Activated T-helper 17 cell treated with anti-CD3 and anti-CD28 coated beads, Interleukin-2, amount 50 U/mL, for 72 hours (primary cell): Measurements from ENCODE around the gene QKI. TPM values are rescaled to one million over a fixed set of nuclear protein-coding genes. Genes with fewer than 3 reads are reported as not detected.
"Not testable (repeated sequence)": the region's sequence is repeated elsewhere in the genome, so short reads cannot be mapped to it uniquely, and the experiment has no call there.

ENCODE experiments used
- ATAC-seq: fragments of 150-1000 bp; cut with Tn5 transposase; replicated peaks from 2 replicates; pipeline ENCODE4 v1.10.0; 2021; ENCODE audit warnings: mild to moderate bottlenecking, moderate library complexity
- H3K27ac Mint-ChIP-seq: one replicate; pipeline ENCODE4 v1.8.0; 2022; ENCODE audit warnings: mixed read lengths
- H3K27me3 Mint-ChIP-seq: one replicate; pipeline ENCODE4 v1.8.0; 2022; ENCODE audit warnings: mixed read lengths
- H3K36me3 Mint-ChIP-seq: one replicate; pipeline ENCODE4 v1.8.0; 2022; ENCODE audit warnings: low read depth, mild to moderate bottlenecking, mixed read lengths
- H3K4me1 Mint-ChIP-seq: one replicate; pipeline ENCODE4 v1.8.0; 2022; ENCODE audit warnings: mixed read lengths
- H3K4me3 Mint-ChIP-seq: one replicate; pipeline ENCODE4 v1.8.0; 2022; ENCODE audit warnings: mild to moderate bottlenecking, mixed read lengths
- H3K9me3 Mint-ChIP-seq: one replicate; pipeline ENCODE4 v1.8.0; 2022; ENCODE audit warnings: mixed read lengths
- total RNA-seq, 2 donors: library from RNA; stranded (reverse); gene quantifications; one replicate each; pipeline ENCODE4 v1.2.3, GENCODE V29; 2022

Gene QKI
- total RNA-seq, 2 donors from 2014 or later: 41.3 to 49.0 TPM

- no peak overlapping the region for H3K4me3 Mint-ChIP-seq
- H3K27ac Mint-ChIP-seq: no peak overlapping the region
- H3K27me3 Mint-ChIP-seq: no peaks in the 10 kb centered on the region
- peaks cover 18% of the 10 kb centered on the region for H3K4me1 Mint-ChIP-seq
- ATAC-seq: no peak
- H3K9me3 Mint-ChIP-seq: no peaks in the 10 kb centered on the region
- H3K36me3 Mint-ChIP-seq: no peaks in the 10 kb centered on the region
These were observed 20.5 kb downstream of the QKI start for GRCh38 chr6:163435023-163435422.

GRCh38 chr6:163436843-163437242 lies 22.3 kb downstream of the QKI start:
- Mint-ChIP-seq H3K4me1 (peaks cover 27% of the 10 kb centered on the region), H3K27ac (no peak overlapping the region), H3K9me3 (no peaks in the 10 kb centered on the region)

DNA sequence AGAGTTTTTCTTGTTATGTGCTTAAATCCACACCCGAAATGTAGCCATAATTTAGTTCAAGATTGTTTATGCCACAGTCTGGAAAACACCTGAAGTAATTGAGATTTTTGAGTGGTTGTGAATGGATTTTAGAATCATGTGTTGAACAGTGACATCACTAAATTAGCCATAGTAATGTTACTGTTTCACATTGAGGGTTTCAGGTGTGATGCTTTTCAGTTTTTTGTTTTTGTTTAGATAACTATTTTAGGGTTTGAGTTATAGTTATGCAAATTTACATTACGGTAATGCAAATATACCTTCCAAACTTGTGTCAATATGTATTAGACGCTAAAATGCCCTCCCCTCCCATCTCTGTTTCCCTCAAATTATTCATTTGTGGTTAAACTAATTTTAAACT lies 22.9 kb downstream of the QKI start:
- Mint-ChIP-seq H3K4me1 (peaks cover 30% of the 10 kb centered on the region), H3K36me3 (no peaks in the 10 kb centered on the region), H3K27me3 (no peaks in the 10 kb centered on the region), H3K4me3 (no peak overlapping the region), H3K27ac (no peak overlapping the region), H3K9me3 (no peaks in the 10 kb centered on the region)
- peak; percentile 24 for ATAC-seq

More at GRCh38 chr6:163436843-163437242, 22.3 kb downstream of the QKI start:
- Mint-ChIP-seq H3K27me3 (no peaks in the 10 kb centered on the region), H3K4me3 (no peak overlapping the region), H3K36me3 (no peaks in the 10 kb centered on the region)
- ATAC-seq: no peak

DNA sequence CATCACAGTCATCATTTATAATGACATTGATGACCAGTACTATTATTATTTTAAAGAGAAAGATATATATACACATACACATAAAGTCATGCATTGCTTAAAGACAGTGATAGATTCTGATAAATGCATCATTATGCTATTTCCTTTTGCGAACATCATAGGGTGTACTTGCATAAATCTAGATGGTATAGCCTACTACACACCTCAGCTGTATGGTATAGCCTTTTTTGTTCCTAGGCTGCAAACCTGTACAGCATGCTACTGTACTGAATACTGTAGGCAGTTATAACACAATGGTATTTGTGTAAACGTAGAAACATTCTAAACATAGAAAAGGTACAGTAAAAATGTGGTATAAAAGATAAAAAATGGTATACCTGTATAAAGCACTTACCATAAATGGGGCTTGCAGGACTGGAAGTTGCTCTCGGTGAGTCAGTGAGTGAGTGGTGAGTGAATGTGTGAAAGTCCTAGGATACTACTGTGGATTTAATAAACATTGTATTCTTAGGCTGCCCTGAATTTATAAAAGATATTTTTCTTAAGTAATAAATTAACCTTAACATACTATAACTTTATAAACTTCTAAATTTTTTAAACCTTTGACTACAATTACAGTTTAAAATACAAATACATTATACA lies 23.9 kb downstream of the QKI start:
- Mint-ChIP-seq H3K36me3 (no peaks in the 10 kb centered on the region), H3K4me1 (peaks cover 27% of the 10 kb centered on the region), H3K9me3 (no peaks in the 10 kb centered on the region), H3K27me3 (no peaks in the 10 kb centered on the region), H3K4me3 (no peak overlapping the region), H3K27ac (no peak overlapping the region)
- ATAC-seq: peak; percentile 60

DNA sequence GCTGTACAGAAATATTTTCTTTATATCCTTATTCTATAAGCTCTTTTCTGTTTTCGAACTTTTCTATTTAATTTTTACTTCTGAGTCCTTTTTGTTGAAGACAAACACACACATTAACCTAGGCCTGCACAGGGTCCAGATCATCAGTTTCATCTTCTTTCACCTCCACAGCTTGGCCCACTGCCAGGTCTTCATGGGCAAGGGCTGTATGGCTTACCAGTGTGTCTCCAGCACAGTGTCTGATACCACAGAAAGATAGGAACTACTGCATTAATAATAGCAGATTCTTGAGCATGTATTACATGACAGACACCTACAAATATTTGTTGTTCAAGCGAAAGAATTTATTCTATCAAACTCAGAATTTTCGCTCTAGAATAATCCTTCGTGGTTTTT lies 24.4 kb downstream of the QKI start:
- Mint-ChIP-seq H3K9me3 (no peaks in the 10 kb centered on the region), H3K4me3 (no peak overlapping the region), H3K4me1 (peaks cover 29% of the 10 kb centered on the region), H3K27me3 (no peaks in the 10 kb centered on the region), H3K36me3 (no peaks in the 10 kb centered on the region), H3K27ac (no peak overlapping the region)
- no peak for ATAC-seq

GRCh38 chr6:163439390-163439789 lies 24.9 kb downstream of the QKI start:
- H3K4me1 Mint-ChIP-seq: peaks cover 32% of the 10 kb centered on the region
- not testable (repeated sequence) for ATAC-seq, H3K9me3 Mint-ChIP-seq, H3K36me3 Mint-ChIP-seq, H3K4me3 Mint-ChIP-seq, H3K27me3 Mint-ChIP-seq, H3K27ac Mint-ChIP-seq

- peak overlapping the region; percentile 10 for H3K4me3 Mint-ChIP-seq
- H3K27me3 Mint-ChIP-seq: no peaks in the 10 kb centered on the region
- ATAC-seq: peak; percentile 28
- no peaks in the 10 kb centered on the region for H3K36me3 Mint-ChIP-seq
- no peaks in the 10 kb centered on the region for H3K9me3 Mint-ChIP-seq
- peaks cover 32% of the 10 kb centered on the region for H3K4me1 Mint-ChIP-seq
- peak overlapping the region; percentile 31 for H3K27ac Mint-ChIP-seq
These were observed 25.5 kb downstream of the QKI start for GRCh38 chr6:163439997-163440396.

DNA sequence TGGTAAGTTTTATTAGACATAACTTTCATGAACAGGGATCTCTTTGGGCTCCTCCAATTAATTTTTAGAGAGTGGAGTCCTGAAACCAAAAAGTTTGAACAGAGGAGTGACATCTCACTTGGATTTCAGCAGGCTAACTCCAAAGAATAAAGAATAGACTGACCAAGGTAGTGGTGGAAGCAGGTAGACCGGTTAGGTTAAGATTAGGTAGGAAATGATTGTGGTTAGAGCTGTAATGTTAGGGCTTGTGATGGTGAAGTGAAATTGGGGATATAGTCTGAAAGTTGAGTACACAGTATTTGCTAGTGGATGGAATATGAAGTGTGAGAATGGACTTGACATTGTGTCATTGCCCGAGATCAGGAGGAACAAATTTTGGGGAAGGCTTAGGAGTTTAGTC lies 27.8 kb downstream of the QKI start:
- Mint-ChIP-seq H3K4me3 (no peak overlapping the region), H3K9me3 (no peaks in the 10 kb centered on the region), H3K4me1 (peaks cover 26% of the 10 kb centered on the region), H3K27me3 (no peaks in the 10 kb centered on the region), H3K27ac (no peak overlapping the region), H3K36me3 (no peaks in the 10 kb centered on the region)
- no peak for ATAC-seq

GRCh38 chr6:163444077-163444476 lies 29.6 kb downstream of the QKI start:
- Mint-ChIP-seq H3K36me3 (no peaks in the 10 kb centered on the region), H3K9me3 (no peaks in the 10 kb centered on the region)

DNA sequence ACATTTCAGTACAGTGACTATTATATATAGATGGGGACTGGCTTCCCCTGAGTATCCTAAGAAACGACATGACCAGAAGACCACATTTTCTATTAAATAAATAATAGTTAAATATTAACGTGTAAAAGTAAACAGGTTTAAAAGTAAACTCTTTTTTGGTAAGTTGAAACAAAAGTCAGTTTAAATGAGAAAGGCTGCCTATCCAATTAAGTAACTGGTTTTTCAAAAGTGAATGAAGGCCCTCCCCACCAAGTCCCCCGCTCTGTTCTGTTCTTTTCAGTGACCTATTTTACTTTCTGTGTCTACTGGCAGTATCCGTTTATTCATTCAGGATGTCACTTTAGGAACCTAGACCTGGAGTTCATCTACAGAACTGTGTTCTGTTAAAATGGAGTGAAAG lies 32.0 kb downstream of the QKI start:
- Mint-ChIP-seq H3K4me3 (no peak overlapping the region), H3K4me1 (peaks cover 24% of the 10 kb centered on the region), H3K27ac (no peak overlapping the region), H3K27me3 (no peaks in the 10 kb centered on the region), H3K36me3 (no peaks in the 10 kb centered on the region), H3K9me3 (no peaks in the 10 kb centered on the region)
- ATAC-seq: no peak

More at GRCh38 chr6:163444077-163444476, 29.6 kb downstream of the QKI start:
- no peak for ATAC-seq
- peaks cover 26% of the 10 kb centered on the region for H3K4me1 Mint-ChIP-seq
- H3K4me3 Mint-ChIP-seq: no peak overlapping the region
- H3K27ac Mint-ChIP-seq: no peak overlapping the region
- no peaks in the 10 kb centered on the region for H3K27me3 Mint-ChIP-seq

GRCh38 chr6:163449076-163449475 lies 34.6 kb downstream of the QKI start:
- peaks cover 11% of the 10 kb centered on the region for H3K4me1 Mint-ChIP-seq
- no peaks in the 10 kb centered on the region for H3K9me3 Mint-ChIP-seq
- H3K27ac Mint-ChIP-seq: no peak overlapping the region
- no peak for ATAC-seq
- no peaks in the 10 kb centered on the region for H3K27me3 Mint-ChIP-seq
- no peaks in the 10 kb centered on the region for H3K36me3 Mint-ChIP-seq
- H3K4me3 Mint-ChIP-seq: no peak overlapping the region

- ATAC-seq: no peak
These were observed 39.9 kb downstream of the QKI start for GRCh38 chr6:163454425-163454824.

DNA sequence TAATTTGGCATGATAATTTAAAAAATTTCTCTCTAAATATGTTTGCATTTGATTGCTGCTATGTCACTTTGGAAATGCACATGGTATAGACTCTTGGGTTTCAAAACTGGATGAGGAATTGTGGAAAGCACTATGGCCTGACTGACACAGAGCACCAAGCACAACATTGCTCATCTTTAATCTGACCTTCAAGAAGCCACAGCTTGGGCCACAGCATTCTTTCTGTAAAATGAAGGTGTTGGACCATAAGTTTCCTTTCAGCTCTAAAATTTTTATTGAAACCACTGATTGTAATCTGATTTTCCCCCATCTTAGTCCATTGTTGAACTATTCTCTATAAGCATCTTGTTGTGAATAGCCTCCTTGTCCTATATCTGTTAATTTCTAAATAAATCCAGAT lies 41.0 kb downstream of the QKI start:
- ATAC-seq: no peak
- Mint-ChIP-seq H3K27ac (peak overlapping the region; percentile 82), H3K4me3 (no peak overlapping the region), H3K36me3 (peaks cover 6% of the 10 kb centered on the region), H3K4me1 (peaks cover 43% of the 10 kb centered on the region), H3K9me3 (no peaks in the 10 kb centered on the region), H3K27me3 (no peaks in the 10 kb centered on the region)

More at GRCh38 chr6:163454425-163454824, 39.9 kb downstream of the QKI start:
- H3K27me3 Mint-ChIP-seq: no peaks in the 10 kb centered on the region
- peaks cover 39% of the 10 kb centered on the region for H3K4me1 Mint-ChIP-seq
- no peaks in the 10 kb centered on the region for H3K9me3 Mint-ChIP-seq
- peaks cover 6% of the 10 kb centered on the region for H3K36me3 Mint-ChIP-seq
- H3K27ac Mint-ChIP-seq: no peak overlapping the region
- H3K4me3 Mint-ChIP-seq: no peak overlapping the region

- ATAC-seq: peak; percentile 59
- peaks cover 51% of the 10 kb centered on the region for H3K4me1 Mint-ChIP-seq
- H3K4me3 Mint-ChIP-seq: peak overlapping the region; percentile 42
- H3K9me3 Mint-ChIP-seq: no peaks in the 10 kb centered on the region
- no peaks in the 10 kb centered on the region for H3K27me3 Mint-ChIP-seq
- H3K36me3 Mint-ChIP-seq: peaks cover 6% of the 10 kb centered on the region
- H3K27ac Mint-ChIP-seq: peak overlapping the region; percentile 82
These were observed 43.4 kb downstream of the QKI start for GRCh38 chr6:163457637-163458561.

- Mint-ChIP-seq H3K4me1 (peaks cover 59% of the 10 kb centered on the region), H3K27me3 (no peaks in the 10 kb centered on the region), H3K4me3 (peak overlapping the region; percentile 84), H3K27ac (peak overlapping the region; percentile 94), H3K36me3 (peaks cover 6% of the 10 kb centered on the region), H3K9me3 (no peaks in the 10 kb centered on the region)
- ATAC-seq: no peak
These were observed 44.5 kb downstream of the QKI start for GRCh38 chr6:163459007-163459406.
